HCT116 (cell line): ENCODE results near the gene DBX1.

Experiments used
- CEBPB ChIP-seq: IDR thresholded peaks from 2 replicates; pipeline ENCODE4 v1.6.1; 2012; ENCODE audit warnings: low read depth
- JUND ChIP-seq: IDR thresholded peaks from 2 replicates; pipeline ENCODE4 v1.6.1; 2012
- POLR2A ChIP-seq: IDR thresholded peaks from 2 replicates; pipeline ENCODE4 v1.7.0; 2011; ENCODE audit warnings: borderline replicate concordance; ENCODE audit not compliant: insufficient read depth, insufficient read length; ENCODE audit errors: extremely low read depth
- POLR2AphosphoS5 ChIP-seq: IDR thresholded peaks from 2 replicates; pipeline ENCODE4 v1.6.1; 2011; ENCODE audit warnings: mild to moderate bottlenecking, low read depth, low read length, moderate library complexity
- SP1 ChIP-seq: IDR thresholded peaks from 2 replicates; pipeline ENCODE4 v1.6.1; 2012; ENCODE audit warnings: low read depth
- TF ChIP-seq, protein P1 (sequence below), 3 experiments: fragments of 200-600 bp in 1 of 3; sonication (generic) in 1 of 3; IDR thresholded peaks in 2 of 3; conservative IDR thresholded peaks in 1 of 3; 2 replicates each; pipeline ENCODE4 v1.5.1; 2012 to 2017; ENCODE audit warnings: low read depth in 2 of 3, low read length in 2 of 3, antibody characterized with exemption in 1 of 3, borderline replicate concordance in 1 of 3, control low read depth in 1 of 3, mild to moderate bottlenecking in 1 of 3, mixed read lengths in 1 of 3, mixed run types in 1 of 3, moderate library complexity in 1 of 3; ENCODE audit not compliant: insufficient read depth in 1 of 3
- TF ChIP-seq, protein P2 (sequence below): IDR thresholded peaks from 2 replicates; pipeline ENCODE4 v1.6.1; 2012

DNA sequence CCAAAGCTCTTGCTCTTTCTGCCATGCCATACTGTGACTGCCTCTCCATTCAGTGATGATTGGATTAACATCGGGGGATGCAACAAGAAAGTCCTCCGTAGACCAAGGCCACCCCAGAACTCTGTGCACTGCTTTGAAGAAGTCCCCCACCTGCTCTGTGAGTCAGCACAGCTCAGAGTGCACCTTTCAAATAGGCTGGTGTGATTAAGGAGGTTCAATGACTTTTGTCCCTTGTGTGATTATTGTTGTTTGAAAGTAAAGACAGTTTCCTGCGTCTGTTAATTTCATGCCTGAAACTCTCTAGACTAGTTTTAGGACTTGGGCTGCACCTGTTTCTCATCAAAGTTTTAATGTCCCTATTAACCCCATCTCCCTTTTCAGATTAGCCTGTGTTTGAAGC is 33.0 kb upstream of the DBX1 start:
- TF ChIP-seq, protein P1, sequence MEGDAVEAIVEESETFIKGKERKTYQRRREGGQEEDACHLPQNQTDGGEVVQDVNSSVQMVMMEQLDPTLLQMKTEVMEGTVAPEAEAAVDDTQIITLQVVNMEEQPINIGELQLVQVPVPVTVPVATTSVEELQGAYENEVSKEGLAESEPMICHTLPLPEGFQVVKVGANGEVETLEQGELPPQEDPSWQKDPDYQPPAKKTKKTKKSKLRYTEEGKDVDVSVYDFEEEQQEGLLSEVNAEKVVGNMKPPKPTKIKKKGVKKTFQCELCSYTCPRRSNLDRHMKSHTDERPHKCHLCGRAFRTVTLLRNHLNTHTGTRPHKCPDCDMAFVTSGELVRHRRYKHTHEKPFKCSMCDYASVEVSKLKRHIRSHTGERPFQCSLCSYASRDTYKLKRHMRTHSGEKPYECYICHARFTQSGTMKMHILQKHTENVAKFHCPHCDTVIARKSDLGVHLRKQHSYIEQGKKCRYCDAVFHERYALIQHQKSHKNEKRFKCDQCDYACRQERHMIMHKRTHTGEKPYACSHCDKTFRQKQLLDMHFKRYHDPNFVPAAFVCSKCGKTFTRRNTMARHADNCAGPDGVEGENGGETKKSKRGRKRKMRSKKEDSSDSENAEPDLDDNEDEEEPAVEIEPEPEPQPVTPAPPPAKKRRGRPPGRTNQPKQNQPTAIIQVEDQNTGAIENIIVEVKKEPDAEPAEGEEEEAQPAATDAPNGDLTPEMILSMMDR (IDR thresholded peaks at IDR 0.05 in 2 of 3, conservative IDR thresholded peaks at IDR 0.05 in 1 of 3; ENCODE audit: borderline replicate concordance in 1 of 3, insufficient read depth in 1 of 3, low read depth in 2 of 3, low read length in 2 of 3), result no peak
- no peak for TF ChIP-seq POLR2A
- no peak for TF ChIP-seq SP1
- TF ChIP-seq, protein P2, sequence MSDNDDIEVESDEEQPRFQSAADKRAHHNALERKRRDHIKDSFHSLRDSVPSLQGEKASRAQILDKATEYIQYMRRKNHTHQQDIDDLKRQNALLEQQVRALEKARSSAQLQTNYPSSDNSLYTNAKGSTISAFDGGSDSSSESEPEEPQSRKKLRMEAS, result no peak
- no peak for TF ChIP-seq JUND
- TF ChIP-seq POLR2AphosphoS5, result no peak
- TF ChIP-seq CEBPB, result no peak
